ENCODE data around the gene CCDC50. TPM values are rescaled to one million over a fixed set of nuclear protein-coding genes. Genes with fewer than 3 reads are reported as not detected.

The CCDC50 gene
- polyA plus RNA-seq, 3 donors, result 20.3 to 67.6 (median 46.1) TPM

- 48 to 71% (median 57%) methylated on average over 2 of the region's 2 CpGs for WGBS, 3 donors
- H3K27ac ChIP-seq (ENCODE audit: low read depth, low read length), result no peak overlapping the region
Observed at GRCh38 chr3:191435981-191436380, 106.8 kb downstream of the CCDC50 start.

GRCh38 chr3:191438150-191438814, 109.1 kb downstream of the CCDC50 start:
- 79 to 88% (median 82%) methylated on average over 2 of the region's 2 CpGs for WGBS, 3 donors
- H3K27ac ChIP-seq (ENCODE audit: low read depth, low read length), result no peak overlapping the region

DNA sequence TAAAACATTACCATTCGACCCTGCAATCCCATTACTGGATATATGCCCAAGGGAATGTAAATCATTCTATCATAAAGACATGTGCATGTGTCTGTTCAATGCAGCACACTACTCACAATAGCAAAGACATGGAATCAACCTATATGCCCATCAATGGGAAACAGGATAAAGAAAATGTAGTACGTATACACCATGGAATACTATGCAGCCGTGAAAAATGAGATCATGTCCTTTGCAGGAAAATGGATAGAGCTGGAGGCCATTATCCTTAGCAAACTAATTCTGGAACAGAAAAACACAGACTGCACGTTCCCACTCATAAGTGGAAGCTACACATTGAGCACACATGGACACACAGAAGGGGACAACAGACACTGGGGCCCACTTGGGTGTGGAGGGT, 111.3 kb downstream of the CCDC50 start:
- no peak overlapping the region for H3K27ac ChIP-seq (ENCODE audit: low read depth, low read length)
- 81 to 89% (median 89%) methylated on average over 4 of the region's 4 CpGs for WGBS, 3 donors

DNA sequence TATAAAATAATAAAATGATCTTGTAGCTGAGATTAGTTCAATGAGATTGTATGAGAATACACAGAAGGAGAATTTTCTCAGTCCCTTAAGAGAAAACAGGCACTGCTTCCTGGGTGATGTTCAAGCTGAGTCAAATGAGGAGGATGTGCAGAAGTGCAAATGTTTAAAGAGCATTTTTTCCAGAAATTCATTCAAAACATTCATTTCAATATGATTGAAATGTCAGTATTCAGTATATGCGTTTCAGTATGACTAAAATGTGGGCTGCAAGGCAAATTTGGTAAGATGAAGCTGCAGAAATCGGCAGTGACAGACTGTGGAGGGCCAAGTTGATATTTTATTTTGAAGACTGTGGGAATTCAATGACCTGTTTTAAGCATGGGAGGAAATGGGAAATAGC, 112.5 kb downstream of the CCDC50 start:
- WGBS, 3 donors, result 56 to 73% (median 59%) methylated on average over 2 of the region's 2 CpGs
- H3K27ac ChIP-seq (ENCODE audit: low read depth, low read length), result no peak overlapping the region

GRCh38 chr3:191444569-191444968, 115.4 kb downstream of the CCDC50 start:
- no peak overlapping the region for H3K27ac ChIP-seq (ENCODE audit: low read depth, low read length)
- WGBS, 3 donors, result 89 to 90% (median 89%) methylated on average over 3 of the region's 3 CpGs

Other genes starting within 250 kb of the CCDC50 start
- gene OSTN, start 130.2 kb upstream of the CCDC50 start, polyA plus RNA-seq, result 1 to 10 TPM in 1 of 3 donors, not detected in 2; 2.5 TPM
- gene UTS2B, start 1.1 kb downstream of the CCDC50 start, polyA plus RNA-seq, result under 1 TPM in 2 of 3 donors, not detected in 1; 0.15 to 0.70 TPM
- not detected for gene PYDC2, start 131.8 kb downstream of the CCDC50 start, polyA plus RNA-seq

All from adipose tissue (tissue), 3 donors.